DOHH2 (cell line): ENCODE results near the gene CFAP46.

Experiments used
- H3F3A ChIP-seq: fragments of 200-600 bp; sonication (generic), shearing (Covaris generic); 2 replicates; pipeline ENCODE4 v1.6.0; 2016; ENCODE audit warnings: antibody characterized with exemption, mild to moderate bottlenecking; ENCODE audit not compliant: control insufficient read depth, insufficient read depth
- H3K27ac ChIP-seq: fragments of 200-600 bp; sonication (generic); 2 replicates; pipeline ENCODE4 v1.5.1; 2014; ENCODE audit warnings: low read depth, mild to moderate bottlenecking, low read length, moderate library complexity
- H3K27me3 ChIP-seq: fragments of 200-600 bp; sonication (generic); 2 replicates; pipeline ENCODE4 v1.6.1; 2014; ENCODE audit warnings: mild to moderate bottlenecking, low read length, mixed read lengths; ENCODE audit not compliant: control insufficient read depth
- H3K36me3 ChIP-seq: fragments of 200-600 bp; sonication (generic); 2 replicates; pipeline ENCODE4 v1.6.1; 2014; ENCODE audit warnings: mild to moderate bottlenecking, low read length, moderate library complexity, mixed read lengths; ENCODE audit not compliant: control insufficient read depth
- H3K4me1 ChIP-seq: fragments of 200-600 bp; sonication (generic); 2 replicates; pipeline ENCODE4 v1.6.1; 2014; ENCODE audit warnings: mild to moderate bottlenecking, low read length, mixed read lengths; ENCODE audit not compliant: control insufficient read depth
- H3K4me2 ChIP-seq: fragments of 200-600 bp; sonication (generic); 2 replicates; pipeline ENCODE4 v1.6.0; 2014; ENCODE audit warnings: mild to moderate bottlenecking, low read length, moderate library complexity
- H3K4me3 ChIP-seq: fragments of 200-600 bp; sonication (generic); 2 replicates; pipeline ENCODE4 v1.5.1; 2014; ENCODE audit warnings: mild to moderate bottlenecking, low read length, mixed read lengths
- H3K79me2 ChIP-seq: fragments of 200-600 bp; sonication (generic); 2 replicates; pipeline ENCODE4 v1.6.1; 2014; ENCODE audit warnings: mild to moderate bottlenecking, low read length, mixed read lengths; ENCODE audit not compliant: control insufficient read depth
- H3K9me2 ChIP-seq: fragments of 200-600 bp; sonication (generic); replicated peaks from 2 replicates; pipeline ENCODE4 v1.6.1; 2014; ENCODE audit warnings: mild to moderate bottlenecking, low read length, mixed read lengths; ENCODE audit not compliant: control insufficient read depth
- H3K9me3 ChIP-seq: fragments of 200-600 bp; sonication (generic); 2 replicates; pipeline ENCODE4 v1.6.1; 2014; ENCODE audit warnings: antibody characterized with exemption, low read length, mixed read lengths; ENCODE audit not compliant: control insufficient read depth, insufficient read depth
- H4K20me1 ChIP-seq: fragments of 200-600 bp; sonication (generic); 2 replicates; pipeline ENCODE4 v1.6.0; 2014; ENCODE audit warnings: low read depth, mild to moderate bottlenecking, antibody characterized with exemption, low read length, moderate library complexity; ENCODE audit not compliant: control insufficient read depth, insufficient read depth
- CTCF ChIP-seq: fragments of 200-600 bp; sonication (generic); IDR thresholded peaks from one replicate; pipeline ENCODE4 v1.5.1; 2014; ENCODE audit warnings: antibody characterized with exemption, mild to moderate bottlenecking, low read depth, low read length; ENCODE audit not compliant: poor library complexity, severe bottlenecking
- EZH2phosphoT487 ChIP-seq: fragments of 200-600 bp; sonication (generic); IDR thresholded peaks from 2 replicates; pipeline ENCODE4 v1.6.1; 2017; ENCODE audit warnings: borderline replicate concordance, mild to moderate bottlenecking, antibody characterized with exemption, low read length, moderate library complexity, mixed read lengths

CFAP46 gene

DNA sequence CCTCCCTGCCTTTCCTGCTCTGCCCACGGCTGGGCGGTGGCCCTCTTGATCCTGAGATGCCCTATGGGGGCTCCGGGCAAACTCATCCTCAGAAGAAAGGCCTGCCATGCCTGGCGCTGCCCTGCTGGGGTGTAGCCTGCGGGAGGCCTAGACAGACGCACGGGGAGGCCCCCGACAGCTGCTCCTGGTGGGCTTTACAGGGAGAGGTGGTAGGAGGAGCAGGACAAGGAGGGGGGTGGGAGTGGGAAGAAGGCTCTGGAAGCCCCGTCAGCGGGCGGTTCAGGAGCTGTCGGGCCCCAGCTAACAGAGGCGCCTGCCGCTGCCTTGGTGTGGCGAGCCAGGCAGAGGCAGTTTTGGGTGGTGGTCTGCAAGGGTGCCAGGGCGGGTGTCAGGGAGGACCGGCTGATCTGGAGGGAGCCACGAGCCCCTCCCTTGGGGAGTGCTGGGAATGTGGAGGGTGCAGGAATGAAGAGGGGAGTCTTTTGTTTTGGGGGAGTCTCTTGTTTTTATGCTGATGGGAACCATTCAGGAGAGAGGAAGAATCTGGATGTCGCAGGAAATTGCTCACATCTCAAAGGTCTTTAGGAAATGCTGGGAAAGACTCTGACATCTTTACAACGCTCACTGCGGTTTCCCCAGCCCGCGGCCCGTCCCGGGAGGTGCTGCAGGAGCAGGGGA lies 63.5 kb downstream of the CFAP46 start:
- Histone ChIP-seq H3F3A (no peaks in the 10 kb centered on the region), H3K4me3 (no peak overlapping the region), H3K9me3 (no peaks in the 10 kb centered on the region), H3K27ac (no peak overlapping the region), H3K9me2 (no peaks in the 10 kb centered on the region), H3K27me3 (no peaks in the 10 kb centered on the region), H3K36me3 (no peaks in the 10 kb centered on the region), H3K79me2 (no peaks in the 10 kb centered on the region), H3K4me1 (no peaks in the 10 kb centered on the region), H4K20me1 (no peaks in the 10 kb centered on the region), H3K4me2 (no peak overlapping the region)
- TF ChIP-seq CTCF (no peak), EZH2phosphoT487 (no peak)

DNA sequence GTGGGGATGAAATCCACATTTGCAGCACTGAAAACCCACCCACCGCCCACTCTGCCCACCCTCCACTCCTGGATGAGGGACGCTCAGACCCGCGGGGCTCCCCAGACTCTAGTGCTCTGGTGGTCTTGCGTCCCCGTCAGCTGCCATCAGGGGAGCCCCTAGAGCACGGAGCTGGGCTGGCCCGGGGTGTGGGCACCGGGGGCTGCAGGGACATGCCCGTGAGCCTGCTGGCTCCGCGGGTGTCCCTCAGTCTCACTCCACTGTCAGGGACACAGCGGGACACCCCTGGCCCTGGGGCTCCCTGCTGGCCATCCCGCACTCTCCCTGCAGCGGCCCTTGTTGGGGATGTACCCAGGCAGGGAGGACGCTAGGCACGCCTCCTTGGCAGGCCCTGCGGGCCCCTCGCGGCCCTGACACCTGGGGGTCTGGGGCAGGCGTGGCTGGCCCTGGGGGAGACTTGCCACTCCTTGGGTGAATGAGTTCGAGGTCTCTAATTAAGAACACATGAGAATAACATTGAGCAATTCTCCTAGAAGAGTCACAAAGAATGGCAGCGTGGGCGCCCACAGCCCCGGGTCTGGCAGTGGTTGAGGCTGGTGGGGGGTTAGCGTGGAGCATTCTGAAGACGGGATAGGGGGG lies 64.2 kb downstream of the CFAP46 start:
- H3K27ac ChIP-seq, result no peak overlapping the region
- H3K79me2 ChIP-seq, result no peaks in the 10 kb centered on the region
- H3K36me3 ChIP-seq, result no peaks in the 10 kb centered on the region
- no peaks in the 10 kb centered on the region for H4K20me1 ChIP-seq
- H3K4me3 ChIP-seq, result no peak overlapping the region
- H3K9me2 ChIP-seq, result no peaks in the 10 kb centered on the region
- no peak overlapping the region for H3K4me2 ChIP-seq
- no peaks in the 10 kb centered on the region for H3K9me3 ChIP-seq
- H3K27me3 ChIP-seq, result no peaks in the 10 kb centered on the region
- no peaks in the 10 kb centered on the region for H3K4me1 ChIP-seq
- TF ChIP-seq CTCF (no peak), EZH2phosphoT487 (no peak)
- no peaks in the 10 kb centered on the region for H3F3A ChIP-seq

GRCh38 chr10:132877473-132877872 lies 64.9 kb downstream of the CFAP46 start:
- no peak overlapping the region for H3K4me2 ChIP-seq
- no peaks in the 10 kb centered on the region for H3K79me2 ChIP-seq
- no peaks in the 10 kb centered on the region for H3K9me2 ChIP-seq
- H3F3A ChIP-seq, result no peaks in the 10 kb centered on the region
- no peaks in the 10 kb centered on the region for H3K9me3 ChIP-seq
- no peaks in the 10 kb centered on the region for H3K4me1 ChIP-seq
- no peak for TF ChIP-seq CTCF
- no peak for TF ChIP-seq EZH2phosphoT487
- no peaks in the 10 kb centered on the region for H4K20me1 ChIP-seq
- no peak overlapping the region for H3K4me3 ChIP-seq
- no peak overlapping the region for H3K27ac ChIP-seq
- H3K27me3 ChIP-seq, result no peaks in the 10 kb centered on the region
- no peaks in the 10 kb centered on the region for H3K36me3 ChIP-seq
